HG03066 (cell line): Measurements from ENCODE around the gene TMEM39B.
"Not testable (repeated sequence)": the region's sequence is repeated elsewhere in the genome, so short reads cannot be mapped to it uniquely, and the experiment has no call there.

Experiments
- ATAC-seq: cut with Tn5 transposase; IDR thresholded peaks from one replicate; pipeline ENCODE4 v1.9.1; 2021; ENCODE audit warnings: low read depth; ENCODE audit not compliant: unreplicated experiment

TMEM39B gene

GRCh38 chr1:32066489-32066873 lies 6.3 kb upstream of the TMEM39B start:
- no peak for ATAC-seq

DNA sequence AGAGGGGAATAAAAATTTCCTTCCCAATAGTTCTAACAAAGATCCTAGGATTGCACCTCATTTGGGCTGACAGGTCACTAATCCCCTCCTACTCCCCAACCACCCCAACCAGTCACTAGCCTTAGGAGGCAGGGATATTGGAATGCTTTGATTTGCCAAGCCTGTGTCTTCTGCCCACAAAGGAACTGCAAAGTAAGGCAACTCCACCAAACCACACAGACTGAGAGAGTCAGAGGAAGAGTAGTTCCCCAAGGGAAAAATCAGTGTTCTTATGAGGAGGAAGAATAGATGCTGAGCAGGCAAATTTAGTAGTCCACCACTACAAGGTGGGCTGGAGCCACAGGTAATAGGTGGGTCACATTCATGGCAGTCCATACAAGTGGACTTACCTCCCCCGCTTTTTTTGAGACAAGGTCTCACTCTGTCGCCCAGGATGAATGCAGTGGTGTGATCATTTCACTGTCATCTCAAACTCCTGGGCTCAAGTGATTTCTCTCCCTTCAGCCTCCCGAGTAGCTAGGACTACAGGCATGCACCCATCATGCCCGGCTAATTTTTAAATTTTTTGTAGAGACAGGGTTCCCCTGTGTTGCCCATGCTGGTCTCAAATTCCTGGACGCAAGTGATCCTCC lies 3.7 kb upstream of the TMEM39B start:
- no peak for ATAC-seq

GRCh38 chr1:32071758-32072621 lies 749 bp upstream of the TMEM39B start:
- ATAC-seq = no peak

DNA sequence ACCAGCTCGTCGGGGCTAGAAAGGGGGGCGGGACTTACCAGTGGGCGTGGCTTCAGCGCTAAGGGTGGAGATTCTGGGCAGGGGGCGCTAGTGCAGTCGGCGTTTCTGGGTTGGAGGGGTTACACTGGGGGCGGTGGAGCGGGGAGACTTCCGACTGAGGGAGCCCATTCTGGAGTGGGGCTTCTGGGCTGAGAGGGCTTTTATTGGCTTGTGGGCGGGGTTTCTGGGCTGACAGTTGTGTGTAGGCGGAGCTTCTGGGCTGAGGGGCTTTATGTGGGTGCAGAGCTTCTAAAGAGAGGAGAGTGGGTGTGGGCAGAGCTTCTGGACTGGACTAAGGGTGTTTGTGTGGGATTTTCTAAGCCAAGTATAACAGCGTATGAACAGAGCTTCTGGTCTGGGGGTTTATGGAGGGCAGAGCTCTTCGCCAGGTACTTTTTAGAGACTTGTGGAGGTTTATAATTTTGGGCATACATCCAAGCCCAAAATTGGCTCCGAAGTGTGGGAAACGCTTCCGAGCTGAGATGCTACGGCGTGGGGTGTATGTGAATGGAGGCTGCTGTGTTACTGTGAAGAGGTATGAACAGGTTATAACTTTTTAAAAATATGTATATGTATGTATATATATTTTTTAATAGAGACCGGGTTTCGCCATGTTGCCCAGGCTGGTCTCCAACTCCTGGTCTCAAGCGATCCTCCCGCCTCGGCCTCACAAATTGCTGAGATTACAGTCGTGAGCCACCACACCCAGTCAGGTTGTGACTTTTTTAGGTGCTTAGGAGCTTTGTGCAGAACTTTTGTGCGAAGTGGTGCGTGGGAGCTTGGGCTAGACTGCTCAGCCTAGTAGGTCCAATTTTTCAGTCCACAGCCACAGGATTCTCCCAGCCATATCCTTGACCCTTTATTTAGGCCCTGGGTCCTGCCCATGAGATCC lies 825 bp downstream of the TMEM39B start:
- ATAC-seq = peak; percentile 12

DNA sequence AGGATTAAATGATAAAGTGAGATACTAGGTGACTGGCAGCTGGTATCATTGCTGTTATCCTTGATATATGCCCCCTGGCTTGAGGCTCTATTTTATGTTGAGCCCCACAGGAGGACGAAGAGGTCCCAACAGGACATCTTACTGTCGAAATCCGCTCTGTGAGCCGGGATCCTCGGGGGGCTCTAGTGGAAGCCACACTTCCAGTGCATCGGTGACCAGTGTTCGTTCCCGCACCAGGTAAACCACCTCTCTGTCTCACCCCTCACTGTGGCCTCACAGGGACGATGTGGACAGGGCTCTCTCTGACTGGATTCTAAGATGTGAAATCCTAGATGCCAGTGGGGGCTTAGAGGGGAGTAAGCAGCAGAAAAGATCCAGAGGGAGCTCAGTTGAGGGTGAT lies 2.1 kb downstream of the TMEM39B start:
- ATAC-seq = no peak

DNA sequence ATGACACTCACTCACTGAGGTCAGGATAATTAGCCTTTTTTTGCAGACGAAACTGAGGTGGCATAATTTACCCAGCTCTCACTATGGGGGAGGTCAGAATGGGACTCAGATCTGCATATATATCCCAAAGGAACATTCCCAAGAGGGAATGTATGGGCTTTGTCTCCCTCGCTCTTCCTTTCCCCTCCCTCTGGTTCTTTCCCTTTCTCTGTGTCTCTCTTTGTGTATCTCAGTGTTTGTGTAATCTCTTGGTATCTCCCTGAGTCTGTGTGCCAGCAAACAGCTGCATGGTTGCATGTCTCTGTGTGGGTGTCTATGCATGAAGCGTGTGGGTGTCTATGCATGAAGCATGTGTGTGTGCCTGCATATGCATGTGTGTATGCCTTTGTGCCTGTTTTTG lies 4.7 kb downstream of the TMEM39B start:
- ATAC-seq = no peak

DNA sequence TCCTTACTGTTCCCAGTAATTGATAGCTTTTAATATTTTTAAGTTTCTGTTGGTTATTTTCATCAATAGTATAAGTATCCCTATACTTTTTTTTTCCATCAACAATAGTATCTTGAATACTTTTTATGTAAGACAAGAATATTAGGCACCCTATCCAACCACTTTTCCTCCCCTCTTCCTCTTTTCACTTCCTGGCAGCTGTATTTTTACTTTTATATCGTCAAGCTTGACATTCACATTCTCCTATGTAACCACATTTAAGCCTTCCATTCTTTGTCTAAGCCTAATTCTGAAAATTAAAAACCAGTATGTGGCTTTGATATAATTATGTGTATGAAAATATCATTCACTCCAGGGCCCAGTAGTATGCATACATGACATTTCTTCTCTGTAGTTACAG lies 9.3 kb downstream of the TMEM39B start:
- no peak for ATAC-seq

GRCh38 chr1:32086381-32086780 lies 13.6 kb downstream of the TMEM39B start:
- not testable (repeated sequence) for ATAC-seq

- ATAC-seq = no peak
Observed at GRCh38 chr1:32091176-32091575, 18.4 kb downstream of the TMEM39B start.

- ATAC-seq = no peak
Observed at GRCh38 chr1:32091591-32091990, 18.9 kb downstream of the TMEM39B start.

- no peak for ATAC-seq
Observed at GRCh38 chr1:32094746-32095521, 22.2 kb downstream of the TMEM39B start.

DNA sequence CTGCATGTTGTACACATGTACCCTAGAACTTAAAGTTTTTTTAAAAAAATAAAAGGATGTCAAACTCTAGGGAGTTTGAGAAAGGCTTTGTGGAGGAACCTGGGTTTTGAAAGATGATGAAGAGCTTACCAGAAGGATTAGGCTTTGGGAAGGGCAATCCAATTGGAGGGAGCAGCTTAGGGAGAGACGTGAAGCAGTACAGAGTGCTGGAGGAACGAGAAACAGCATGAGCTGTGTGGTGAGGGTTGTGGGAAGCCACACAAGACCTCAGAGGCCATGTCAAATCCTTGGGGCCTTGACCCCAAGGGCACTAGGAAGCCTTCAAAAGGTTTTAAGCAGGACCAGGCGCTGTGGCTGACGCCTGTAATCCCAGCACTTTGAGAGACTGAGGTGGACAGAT lies 26.7 kb downstream of the TMEM39B start:
- ATAC-seq = no peak

GRCh38 chr1:32100359-32100758 lies 27.6 kb downstream of the TMEM39B start:
- no peak for ATAC-seq

DNA sequence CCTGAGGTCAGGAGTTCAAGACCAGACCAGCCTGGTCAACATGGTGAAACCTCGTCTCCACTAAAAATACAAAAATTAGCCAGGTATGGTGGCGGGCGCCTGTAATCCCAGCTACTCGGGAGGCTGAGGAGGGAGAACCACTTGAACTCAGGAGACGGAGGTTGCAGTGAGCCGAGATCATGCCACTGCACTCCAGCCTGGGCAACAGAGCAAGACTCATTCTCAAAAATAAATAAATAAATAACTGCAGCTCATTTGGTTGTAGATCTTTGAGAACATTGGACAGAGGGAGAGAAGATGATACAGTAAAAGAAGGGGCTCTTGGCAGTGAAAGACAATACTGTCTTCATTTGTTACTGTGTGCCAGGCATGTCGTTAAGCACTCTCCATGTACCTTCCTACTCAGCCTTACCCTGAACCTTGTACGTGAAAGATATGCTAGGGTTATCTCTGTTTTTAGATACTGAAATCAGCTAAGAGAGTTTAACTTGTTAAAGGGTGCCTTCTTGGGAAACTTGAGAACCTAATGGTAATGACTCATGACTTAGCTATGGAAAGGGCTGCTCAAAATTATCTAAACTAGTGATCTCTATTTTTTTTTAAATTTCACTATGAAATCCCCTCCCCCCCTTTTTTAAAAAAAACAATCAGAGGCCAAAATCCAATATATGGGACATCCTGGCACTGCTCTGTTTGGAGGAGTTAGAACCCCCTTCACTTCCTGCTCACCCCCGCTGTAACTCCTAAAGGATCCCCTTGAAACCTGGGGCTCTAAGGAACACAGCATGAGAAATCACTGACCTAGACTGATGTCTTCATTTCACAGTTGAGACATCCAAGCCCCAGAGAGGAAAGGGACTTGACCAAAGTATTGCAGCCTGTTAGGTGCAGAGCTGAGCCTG lies 28.3 kb downstream of the TMEM39B start:
- ATAC-seq = no peak

DNA sequence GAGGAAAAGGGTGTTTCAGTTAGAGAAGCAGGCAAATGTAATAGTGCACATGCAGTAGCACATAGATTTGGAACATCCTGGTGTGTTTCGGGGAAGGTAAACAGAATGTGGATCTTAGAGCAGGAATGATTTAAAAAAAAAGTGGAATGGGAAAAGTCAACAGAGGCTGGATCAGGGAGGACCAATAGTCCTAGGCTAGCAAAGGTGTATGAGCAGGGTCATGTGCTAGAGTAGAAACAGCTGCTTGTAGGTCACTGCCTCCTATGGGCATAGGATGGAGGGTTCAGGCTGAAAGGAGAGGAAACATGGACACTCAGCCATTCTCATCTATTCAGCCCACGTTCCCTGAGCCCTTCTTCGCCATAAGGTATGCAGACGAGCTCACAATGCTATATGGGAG lies 31.4 kb downstream of the TMEM39B start:
- no peak for ATAC-seq

DNA sequence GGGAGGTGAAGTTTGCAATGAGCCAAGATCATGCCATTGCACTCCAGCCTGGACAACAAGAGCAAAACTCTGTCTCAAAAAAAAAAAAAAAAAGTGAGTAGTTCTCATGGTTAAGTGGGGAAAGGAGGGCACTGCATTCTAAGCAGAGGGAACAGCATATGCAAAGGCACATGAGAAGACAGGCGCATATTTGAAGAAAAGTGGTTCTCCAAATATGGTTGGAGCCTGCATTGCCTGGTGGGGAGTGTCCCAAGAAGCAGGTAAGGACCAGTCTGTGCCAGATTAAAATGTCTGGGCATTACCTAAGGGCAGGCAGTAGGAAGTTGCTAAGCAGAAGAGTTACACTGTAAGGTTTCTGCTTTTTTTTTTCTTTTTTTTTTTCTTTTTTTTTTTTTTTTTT lies 32.6 kb downstream of the TMEM39B start:
- ATAC-seq = no peak

GRCh38 chr1:32106663-32107275 lies 34.0 kb downstream of the TMEM39B start:
- no peak for ATAC-seq

DNA sequence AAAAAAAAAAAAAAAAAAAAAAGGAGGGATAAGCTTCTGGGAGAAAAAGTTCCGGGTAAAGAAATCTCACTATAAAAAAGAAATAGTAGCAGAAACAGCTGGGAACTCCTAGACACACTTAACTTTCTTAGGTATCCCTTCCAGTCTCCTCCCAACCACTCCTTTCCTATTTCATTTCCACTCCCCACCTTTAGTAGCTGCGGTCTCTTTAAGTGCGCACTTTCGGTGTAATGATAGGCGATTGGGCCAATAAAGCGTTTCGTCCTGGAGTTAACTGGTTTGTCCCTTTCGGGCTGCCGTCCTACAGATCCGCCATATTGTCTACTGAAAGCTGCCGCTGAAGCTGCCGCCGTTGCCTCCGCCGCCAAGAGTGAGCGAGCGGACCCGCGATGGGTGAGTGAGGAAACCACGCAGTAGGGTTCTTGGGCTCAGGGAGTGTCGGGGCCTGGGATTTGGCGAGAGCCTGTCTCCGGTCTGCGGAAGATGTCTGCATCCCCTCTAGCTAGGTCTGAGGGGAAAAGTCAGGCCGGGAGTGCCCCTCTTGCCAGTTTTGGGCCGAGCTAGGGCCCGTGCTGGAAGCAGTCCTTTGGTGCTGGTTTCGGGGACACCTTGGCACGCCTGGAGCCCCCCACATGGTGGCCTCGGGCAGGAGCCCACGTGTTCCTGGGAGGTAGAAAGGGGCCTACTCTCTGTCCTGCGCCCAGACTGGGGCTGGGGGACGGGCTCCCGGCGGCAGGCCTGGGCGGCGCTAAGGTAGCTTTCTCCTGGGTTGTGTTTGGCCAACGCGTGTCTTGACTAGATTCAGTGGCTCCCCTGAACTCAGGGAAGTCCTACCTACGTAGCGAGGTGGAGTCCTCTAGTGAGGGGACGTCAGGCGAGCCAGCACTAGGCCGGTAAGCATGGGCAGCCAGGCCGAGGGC lies 35.3 kb downstream of the TMEM39B start, which contains the start of gene KPNA6:
Gene KPNA6 (plus strand): TSS at position 315 of the 920 bp plus-strand sequence. CDS start 75 bp downstream, at position 390.
- ATAC-seq = peak; percentile 77
